Globus pallidus (tissue), 1 donor: Measurements from ENCODE around the gene TRNP1.
A peak's percentile ranks its signal among the peaks of the same experiment; 100 is the strongest.

ENCODE experiments used
- DNase-seq: peaks from one replicate; pipeline ENCODE4 v3.0.0-alpha.2; 2015; ENCODE audit warnings: low spot score

TRNP1 gene

DNA sequence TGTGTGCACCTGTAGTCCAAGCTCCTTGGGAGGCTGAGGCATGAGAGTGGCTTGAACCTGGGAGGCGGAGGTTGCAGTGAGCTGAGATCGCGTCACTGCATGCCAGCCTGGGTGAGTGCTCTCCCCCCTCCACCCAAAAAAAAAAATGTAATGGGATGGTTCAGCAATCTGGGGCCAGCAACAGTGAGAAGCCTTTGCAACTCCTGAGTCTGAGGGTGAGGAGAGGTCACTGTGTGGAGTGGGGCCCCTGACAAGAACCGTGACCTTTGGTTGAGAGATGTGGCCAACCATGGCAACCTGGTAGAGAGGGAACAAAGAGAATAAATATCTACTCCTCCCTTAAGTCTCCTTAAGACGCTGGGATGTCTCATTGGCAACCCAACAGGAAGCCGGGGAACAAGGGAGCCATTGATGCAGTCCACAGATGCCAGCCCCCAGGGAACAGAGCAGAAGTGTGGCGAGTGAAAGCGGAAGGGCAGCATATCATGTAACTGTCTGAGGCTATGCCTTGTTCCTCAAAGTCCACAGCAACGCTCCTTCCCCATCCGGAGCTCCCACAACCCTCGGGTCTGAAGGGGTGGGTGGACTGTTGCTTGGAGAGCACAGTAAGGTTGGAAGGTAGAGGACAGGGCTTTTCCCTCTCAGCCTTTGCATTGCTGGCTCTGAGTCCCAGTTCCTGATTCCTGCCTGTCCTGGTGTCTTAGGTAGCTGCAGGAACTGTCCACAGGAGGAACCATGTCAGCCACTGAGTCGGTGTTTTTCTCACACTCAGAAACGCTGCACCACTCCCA is 8.3 kb downstream of the TRNP1 start:
- DNase-seq = peak; percentile 67

DNA sequence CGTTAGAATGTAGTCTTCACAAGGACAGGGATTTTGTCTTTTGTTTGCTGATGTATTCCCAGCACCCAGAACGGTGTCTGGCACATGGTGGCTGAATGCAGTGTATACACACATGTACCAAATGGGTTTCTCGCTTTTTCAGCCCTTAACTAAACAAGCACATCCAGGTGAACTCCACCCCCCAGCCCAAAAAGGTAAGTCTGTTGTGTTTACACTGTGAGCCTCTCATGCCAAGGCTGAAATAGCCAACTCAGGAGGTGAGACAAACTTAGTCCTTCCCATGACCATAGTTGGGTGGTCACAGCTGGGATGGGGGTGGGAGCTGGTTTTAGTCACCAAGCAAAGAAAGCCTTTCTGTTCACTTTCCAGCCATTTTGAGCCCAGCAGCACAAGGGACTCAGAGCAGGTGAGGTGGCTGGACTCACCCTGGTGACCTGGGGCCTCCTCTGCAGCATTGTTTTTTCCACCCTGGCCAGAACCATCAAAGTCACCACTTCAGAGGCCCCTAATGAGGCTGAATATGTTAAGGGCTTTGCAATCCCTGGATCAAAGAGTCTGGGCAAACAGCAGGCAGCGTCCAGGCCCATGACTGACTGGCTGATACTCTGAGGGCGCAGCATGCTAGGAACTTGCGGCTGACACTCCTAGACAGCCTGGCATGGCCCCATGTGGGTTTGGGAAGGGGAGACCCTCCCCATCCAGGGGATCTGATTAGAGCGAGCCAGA is 10.4 kb downstream of the TRNP1 start:
- no peak for DNase-seq

DNA sequence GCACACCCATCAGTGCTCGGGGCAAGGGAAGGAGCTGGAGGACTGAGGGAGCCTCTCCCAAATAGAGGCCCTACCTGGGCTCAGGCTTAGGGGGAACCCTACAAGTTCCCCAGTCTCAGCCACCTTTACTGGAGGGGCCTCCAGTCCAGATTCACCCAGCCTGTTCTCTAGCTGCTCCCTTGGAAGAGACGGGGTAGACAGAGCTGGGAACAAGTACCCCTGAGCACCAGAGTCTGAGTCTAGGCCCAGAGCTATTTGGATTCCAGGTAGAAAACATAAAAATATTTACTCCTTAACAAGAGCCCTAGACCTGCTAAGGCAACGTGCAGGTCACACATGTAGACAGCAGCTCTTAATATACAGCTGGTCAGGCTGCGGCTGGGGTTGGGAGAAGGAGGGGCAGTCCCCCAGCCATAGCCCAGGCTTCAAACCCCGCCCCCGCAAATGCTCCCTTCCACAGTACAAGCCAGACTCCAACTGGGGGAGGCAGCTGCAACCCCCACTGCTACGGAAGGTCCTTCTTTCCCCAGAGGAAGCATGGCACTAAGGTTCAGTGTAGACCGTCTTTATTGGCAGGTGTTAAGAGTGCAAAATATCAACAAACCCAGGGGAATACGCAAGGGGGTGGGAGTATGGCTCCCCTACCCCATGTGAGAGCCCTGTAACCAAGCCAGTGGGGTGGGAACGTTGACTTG is 11.1 kb downstream of the TRNP1 start:
- no peak for DNase-seq

DNA sequence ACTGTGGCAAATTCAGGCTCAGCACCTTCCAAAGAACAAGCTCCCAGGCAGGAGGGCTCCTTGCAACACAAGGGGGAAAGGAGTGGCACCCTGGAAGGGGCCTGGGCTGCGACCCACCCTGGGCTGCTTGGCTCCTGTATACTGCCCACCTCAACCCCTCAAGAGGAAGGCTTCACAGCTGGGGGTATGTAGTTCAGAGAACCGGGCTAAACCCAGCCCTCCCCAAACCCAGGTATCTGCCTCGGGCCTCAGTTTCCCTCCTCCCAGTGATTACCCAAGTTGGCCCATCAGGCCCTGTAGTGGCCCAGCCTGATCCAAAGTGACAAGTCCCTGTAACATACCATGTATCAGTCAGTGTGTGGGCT is 11.7 kb downstream of the TRNP1 start:
- DNase-seq = no peak

DNA sequence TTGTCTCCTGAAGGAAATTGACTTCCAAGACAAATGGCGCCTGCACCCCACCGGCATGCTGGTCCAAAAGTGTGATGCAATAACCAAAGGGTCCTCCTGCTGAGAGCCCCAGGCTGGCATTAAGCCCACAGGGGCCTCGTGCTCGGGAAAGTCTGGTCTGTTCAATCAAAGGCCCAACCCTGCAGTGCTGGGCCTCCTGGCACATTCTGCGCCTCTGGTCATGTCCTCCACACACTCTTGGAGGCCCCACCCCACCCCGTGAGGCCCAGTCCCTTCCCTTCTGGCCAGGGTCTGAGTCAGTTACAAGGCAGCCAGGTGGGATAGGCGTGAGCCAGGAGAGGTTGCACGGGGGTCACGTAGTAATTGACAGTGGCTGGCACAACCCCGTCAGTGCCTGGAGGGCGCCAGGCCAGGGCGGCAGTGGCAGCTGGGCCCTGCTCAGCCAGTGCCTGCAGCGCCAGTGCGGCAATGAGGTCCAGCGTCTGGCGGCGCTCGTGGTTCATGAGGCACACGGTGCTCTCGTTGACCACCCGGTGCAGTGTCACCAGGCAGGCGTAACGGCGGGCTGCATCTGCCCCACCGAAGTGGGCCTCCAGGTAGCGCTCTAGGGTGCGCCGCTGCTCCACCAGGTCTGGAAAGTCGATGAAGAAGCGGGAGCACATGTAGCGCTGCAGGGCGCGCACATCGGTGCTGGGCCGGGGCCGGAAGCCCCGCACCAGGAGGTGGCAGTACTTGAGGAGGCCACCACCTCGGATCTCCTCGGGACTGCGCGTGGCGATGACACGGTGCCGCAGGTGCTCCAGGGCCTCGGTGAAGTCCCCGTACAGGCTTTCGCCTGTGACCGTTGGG is 12.4 kb downstream of the TRNP1 start:
- DNase-seq = no peak

DNA sequence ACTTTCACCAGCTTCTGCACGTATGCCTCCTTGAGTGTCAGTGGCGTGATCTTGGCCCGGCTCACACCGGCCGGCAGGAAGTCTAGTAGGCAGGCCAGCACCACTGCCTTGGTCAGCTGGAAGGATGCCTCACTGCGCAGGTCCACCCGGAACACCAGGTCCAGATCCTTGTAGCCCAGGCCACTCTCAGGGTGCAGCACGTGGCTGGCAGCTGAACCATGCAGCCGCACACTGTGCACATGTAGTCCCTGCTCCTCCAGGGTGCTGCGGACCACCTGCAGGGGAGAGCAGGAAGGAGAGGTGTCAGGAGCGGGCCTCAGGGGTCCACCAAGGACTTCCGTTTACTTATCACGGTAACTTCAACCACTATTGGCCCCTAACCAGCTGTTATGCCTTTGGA is 13.2 kb downstream of the TRNP1 start:
- no peak for DNase-seq

DNA sequence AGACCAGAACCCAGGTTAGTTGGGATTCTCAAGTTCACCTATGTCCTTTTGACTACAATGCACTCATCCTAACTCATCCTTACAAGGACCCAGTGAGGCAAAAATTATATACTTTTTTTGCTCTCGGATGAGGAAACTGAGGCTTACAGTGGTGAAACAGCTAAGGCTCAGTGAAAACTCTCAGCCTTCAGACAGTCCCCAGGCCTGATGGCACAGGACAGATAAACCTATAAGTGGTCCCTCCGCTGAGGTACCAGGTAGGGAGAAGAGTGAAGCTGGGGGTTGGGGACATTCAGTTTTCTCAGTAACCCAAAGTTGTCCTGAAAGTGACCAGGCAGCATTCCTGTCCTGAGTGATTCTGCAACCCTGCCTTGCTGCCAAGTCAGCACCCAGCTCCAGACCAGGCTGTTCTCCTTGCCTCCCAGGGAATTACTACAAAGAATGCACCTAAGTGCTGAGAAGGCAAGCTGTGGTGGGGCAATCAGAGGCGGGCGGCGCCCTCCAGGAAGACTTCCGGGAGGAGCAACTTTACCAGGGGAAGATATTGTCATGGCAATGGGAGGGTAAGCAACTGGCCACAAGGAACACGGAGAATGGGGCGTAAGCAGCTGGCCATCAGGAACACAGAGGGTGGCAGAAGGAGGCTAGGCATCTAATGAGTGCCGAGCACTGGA is 14.6 kb downstream of the TRNP1 start:
- DNase-seq = no peak

DNA sequence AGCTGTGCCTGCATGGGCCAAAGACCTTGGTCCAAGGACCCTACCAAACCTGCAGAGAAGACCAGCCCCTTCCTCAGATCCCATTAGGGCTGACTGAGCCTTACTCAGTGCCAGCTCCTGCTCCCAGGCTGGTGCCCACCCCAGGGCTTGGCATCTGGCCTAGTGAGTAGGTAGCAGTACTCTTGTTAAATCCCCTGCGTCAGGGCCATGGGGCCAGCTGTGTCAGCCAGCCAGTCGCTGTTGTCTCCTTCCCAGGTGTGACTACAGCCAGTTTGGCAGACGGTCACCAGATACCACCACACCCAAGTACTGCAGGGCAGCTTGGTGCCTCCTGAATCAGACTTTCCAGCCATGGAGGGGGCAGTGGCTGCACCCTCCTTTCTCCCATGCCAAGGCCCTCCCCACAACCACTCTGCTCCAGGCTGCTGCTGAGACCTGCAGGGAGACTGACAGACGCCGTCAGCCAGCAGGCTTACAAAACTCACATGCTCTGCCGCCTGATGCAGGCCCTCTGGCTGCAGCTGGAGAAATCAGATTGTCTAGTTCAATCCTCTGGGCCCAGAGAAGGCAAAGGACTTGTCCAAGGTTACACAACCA is 16.2 kb downstream of the TRNP1 start:
- DNase-seq = no peak

DNA sequence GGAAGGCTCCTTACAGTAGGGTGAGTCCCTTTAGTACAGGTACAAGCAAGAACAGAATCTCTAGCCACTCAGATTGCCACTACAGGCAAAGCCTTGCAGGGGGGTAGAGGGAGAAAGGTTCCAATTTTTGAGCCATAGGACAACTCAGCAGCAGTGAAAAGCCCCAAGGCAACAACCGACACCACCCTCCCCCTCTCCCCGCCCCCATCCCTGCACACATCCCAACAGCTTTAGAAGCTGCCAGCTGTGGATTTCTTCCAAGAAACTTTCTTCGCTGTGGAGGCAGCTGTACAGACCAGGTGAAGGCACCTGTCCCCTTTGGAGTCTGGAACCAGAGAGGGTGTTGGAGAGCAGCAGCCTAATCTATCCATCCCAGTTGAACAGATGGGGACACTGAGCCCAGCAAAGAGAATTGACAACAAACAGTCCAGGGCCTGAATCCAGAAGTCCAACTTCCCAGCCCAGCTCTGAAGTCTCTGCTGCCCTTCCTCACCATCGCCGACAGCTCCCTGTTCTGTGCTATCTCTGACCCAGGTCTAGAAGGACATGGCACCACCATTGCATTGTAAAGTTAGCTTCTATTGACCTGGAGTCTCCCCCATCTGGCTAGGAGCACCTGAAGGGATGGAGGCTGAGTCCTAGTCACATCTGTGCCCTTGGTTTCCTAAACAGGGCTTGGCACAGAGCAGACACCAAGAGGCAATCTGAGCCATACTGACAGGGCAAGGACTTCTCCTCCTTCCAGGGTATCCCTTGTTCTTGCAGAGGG is 16.9 kb downstream of the TRNP1 start:
- no peak for DNase-seq

DNA sequence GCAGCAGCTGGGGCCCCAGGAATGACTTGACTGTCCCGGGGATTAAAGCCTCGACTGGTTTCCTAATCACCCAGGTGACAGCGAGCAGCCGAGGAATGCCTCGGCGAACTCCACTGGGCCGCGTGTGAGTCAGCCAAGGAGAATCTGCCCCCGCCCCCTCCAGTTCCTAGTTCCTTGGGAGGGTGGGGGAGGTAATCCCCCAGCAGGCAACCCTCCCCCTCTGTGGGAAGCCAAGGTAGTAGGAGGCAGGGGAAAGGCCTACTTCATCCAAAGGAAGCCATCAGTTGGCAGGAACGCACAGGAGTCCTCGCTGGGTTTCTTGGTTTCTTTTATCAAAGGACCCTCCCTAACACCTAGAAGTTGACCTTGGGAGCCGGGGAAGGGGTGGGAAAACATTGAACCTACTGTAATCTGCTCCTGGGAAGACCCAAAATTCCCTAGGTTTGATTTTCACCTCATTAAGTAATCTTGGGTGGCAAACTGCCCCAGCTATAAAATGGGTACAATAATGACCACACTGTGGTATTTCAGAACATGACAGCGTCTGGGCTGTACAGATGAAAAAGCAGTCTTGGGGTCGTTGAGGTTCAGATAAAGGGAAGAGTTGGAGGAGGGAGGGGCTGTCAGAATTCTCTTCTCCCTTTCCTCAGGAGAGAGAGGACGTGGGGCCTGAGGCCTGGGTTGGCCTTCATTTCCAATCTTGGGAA is 17.7 kb downstream of the TRNP1 start:
- DNase-seq = no peak

DNA sequence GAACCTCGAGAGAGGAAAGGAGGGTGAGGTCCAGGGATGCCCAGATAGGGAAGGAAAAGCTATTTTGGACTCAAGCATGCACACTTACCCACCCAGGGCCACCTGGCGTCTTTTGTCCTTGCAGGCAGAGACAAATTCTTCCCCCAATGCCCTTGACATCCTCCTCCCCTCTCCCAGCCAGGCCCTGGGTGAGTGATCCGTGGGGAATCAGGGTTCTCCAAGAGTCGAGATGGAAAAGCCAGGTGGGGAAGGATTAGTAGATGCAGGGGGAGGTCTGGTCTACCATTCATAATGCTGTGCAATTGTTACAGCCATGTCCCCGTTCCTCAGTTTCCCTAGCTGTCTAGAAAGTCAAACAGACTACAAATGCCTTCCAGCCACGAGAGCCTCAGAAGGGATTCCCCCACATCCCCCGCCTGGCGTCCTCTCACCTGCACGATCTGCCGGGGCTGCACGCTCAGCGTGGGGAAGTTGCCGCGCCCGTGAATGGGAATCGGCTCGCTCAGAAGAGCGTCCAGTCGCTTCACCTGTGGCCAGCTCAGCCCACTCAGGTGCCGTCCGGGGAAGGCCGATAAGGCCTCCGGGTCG is 18.6 kb downstream of the TRNP1 start:
- DNase-seq = no peak

DNA sequence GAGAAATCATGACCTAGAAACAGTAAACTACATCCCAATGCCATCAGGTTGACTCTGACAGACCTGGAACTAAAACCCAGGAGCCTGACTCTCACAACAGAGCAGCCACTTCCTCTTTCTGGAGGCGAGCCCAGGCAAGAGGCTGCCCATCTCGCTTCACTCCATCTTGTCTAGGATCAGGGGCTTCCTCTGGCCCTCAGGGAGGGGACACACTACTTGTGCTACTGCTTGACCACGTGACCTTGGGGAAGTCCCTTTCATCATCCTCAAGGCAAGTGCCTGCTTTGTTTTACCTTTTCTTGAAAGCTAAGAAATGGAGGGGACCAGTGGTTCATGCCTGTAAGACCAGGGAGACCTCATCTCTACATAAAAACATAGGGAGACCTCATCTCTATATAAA is 21.8 kb downstream of the TRNP1 start:
- DNase-seq = no peak

DNA sequence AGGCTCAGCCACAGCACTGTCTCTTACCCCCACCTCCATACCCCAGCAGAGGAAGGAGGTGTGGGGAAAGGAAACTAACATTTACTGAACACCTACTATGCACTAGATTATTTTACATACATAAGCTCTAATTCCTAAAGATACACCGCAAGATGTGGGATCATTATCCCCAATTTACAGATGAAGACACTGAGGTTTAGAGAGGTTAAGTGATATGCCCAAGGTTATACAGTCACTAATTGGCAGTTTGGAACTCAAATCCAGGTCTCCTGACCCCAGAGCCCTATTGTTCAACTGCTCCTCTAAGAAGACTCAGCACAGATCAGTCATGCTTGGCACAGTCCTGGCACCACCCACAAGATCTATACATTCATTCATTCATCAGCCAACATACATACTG is 22.9 kb downstream of the TRNP1 start:
- no peak for DNase-seq

DNA sequence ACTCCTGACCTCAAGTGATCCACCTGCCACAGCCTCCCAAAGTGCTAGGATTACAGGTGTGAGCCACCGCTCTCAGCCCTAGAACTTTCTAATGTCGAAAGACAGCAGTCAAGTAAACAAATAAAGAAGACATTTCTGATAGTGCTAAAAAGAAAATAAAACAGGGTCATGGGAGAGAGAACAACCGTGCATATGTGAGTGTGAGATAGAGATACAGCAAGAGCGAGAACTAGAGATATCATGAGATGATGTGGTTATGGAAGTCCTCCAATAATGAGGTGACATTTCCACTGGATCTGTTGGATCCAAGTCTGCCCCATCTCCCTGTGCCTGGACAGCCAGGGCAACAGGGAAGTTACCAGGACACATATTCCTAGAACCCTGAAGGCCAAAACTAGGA is 23.7 kb downstream of the TRNP1 start:
- DNase-seq = no peak

DNA sequence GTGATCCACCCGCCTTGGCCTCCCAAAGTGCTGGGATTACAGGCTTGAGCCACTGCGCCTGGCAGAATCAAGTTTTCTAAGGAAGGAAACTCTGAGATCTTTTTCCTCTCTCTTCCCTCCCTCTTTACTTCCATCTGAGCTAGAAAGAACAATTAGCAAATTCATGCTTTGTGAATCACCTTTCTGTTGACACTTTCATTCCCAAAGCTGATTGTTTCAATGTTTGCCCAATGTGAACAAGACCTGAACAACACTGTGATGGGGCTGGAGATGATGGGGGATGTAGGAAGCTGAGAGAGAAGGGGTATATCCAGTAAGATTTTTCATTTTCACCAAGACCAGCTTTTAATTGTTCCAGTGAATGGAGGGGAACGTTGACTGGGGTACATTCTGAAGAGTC is 24.8 kb downstream of the TRNP1 start:
- no peak for DNase-seq

DNA sequence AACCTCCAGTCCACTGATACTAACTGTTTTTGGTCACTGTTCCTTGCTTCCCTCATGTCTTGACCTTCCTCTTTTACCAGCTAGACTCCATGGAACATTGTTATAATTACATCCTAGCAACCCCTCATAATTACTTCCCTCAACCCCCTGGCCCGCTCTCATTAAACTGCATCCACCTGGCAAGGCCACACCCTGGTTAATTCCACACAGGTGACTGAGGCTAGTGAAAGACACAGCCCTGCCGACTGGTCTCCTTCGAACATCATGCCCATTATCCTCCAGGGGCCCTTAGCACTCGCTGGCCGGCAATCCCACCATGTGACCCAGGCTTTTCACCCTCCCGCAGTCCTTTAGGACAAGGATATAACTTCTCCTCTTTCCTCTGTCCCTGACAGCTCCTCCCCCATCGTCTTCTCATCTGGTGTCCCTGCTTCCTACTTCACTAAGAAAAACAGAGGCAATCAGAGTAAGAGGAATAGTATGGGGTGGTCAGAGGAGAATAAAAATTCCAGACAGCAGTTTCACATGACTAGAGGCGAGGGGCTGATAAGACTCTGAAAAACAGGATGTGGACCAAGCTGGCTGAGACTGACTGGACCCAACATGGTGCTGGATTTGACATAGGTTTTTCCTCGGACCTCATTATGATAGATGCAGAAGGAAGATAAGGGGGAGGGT is 28.0 kb downstream of the TRNP1 start:
- no peak for DNase-seq

DNA sequence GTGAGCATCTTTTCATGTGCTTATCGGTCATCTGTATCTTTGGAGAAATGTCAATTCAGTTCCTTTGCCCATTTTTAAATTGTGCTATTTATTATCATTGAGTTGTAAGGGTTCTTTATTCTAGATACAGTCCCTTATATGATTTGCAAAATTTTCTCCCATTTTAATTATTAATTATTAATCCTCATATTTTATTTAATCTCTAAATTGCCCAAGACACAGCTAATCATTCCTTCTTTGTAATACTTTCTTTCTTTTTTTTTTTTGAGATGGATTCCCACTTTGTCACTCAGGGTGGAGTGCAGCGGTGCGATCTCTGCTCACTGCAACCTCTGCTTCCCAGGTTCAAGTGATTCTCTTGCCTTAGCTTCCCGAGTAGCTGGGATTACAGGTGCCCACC is 32.2 kb downstream of the TRNP1 start:
- DNase-seq = no peak

DNA sequence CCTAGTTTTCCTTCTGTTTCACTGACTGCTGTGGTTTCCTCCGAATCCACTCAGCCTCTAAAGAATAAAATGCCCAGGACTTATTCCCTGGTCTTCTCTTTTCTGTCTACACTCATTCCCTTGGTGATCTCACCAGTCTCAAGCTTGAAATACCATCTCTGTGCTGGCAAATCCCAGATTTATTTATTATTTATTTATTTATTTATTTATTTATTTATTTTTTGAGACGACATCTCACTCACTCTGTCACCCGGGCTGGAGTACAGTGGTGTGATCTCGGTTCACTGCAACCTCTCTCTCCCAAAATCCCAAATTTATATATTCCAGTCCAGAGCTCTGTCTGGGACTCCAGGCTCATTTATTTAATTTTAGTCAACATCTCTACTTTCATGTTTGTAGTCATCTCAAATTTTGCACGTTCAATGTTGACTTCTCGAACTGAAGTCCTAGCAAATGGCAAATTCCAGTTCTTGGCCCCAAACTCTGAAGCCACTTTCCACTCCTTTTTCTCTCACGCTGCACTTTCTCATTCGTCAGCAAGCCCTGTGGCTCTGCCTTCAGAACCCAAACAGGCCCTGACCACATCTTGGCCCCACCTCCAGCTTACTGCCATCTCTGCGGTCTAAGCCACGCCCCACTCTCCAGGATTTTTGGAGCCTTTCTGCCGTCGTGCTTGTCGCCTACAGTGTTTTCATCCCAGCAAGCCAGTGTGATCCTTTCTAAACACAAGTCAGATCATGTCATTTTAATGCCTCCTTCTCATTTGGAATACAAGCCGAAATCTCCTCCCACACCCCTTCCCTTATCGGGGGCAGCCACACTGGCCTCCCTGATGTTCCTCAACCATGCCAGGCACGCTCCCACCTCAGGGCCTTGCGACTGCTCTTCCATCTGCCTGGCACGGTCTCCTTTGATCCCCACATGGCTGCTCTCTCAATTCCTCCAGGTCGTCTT is 33.4 kb downstream of the TRNP1 start:
- no peak for DNase-seq
